HG02623 (cell line): ENCODE data around the gene QPRT.
"Not testable (repeated sequence)": the region's sequence is repeated elsewhere in the genome, so short reads cannot be mapped to it uniquely, and the experiment has no call there.

Experiments used
- ATAC-seq: cut with Tn5 transposase; IDR thresholded peaks from one replicate; pipeline ENCODE4 v1.9.1; 2021; ENCODE audit warnings: moderate library complexity; ENCODE audit not compliant: unreplicated experiment

Gene QPRT

DNA sequence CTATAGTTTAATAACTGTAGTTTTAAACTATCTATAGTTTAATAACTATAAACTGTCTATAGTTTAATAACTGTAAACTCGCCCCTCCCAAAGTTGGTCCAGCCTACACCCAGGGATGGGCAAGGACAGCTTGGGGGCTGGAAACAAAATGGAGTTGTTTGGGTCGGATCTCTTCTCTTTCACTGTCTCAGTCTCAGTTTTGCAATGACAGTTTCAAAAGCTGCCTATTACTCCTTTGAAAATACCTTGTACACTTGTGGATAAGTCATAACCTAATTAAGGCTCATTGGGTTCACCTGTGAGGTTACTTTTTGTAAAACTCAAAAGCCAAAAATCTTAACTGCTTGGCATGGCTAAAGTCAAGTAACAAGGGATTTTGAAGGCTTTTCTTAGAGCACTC, 35.4 kb downstream of the QPRT start:
- ATAC-seq, result no peak

DNA sequence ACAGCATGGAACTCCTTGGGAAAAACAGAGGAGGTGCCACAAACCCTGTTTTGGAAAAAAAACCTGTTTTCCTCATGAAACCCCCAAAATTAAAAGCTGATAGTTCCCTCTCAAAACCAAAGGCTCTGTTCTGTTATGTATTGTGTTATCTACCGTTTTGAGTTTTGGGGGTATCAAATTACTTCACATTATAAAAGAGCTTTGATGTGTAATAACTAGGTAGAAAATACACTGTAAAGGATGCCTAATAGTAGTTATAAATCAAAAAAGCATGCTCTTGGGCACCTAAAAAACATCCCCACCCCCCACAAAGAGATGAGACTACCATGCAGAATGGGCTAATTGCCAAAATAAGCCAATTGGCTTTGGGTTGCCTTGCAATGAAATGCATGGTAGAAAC, 36.0 kb downstream of the QPRT start:
- no peak for ATAC-seq

DNA sequence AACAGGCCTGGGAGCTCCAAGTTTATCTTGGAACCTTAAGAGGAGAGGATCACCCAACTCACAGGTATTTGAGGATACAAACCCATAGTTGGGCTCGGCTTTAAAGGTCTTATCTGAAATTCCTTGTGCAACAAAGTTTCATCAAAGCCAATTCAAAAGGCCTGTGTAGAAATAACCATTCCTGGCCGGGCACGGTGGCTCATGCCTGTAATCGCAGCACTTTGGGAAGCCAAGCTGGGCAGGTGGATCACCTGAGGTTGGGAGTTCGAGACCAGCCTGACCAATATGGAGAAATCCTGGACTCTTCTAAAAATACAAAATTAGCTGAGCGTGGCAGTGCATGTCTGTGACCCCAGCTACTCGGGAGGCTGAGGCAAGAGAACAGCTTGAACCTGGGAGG, 38.1 kb downstream of the QPRT start:
- no peak for ATAC-seq

DNA sequence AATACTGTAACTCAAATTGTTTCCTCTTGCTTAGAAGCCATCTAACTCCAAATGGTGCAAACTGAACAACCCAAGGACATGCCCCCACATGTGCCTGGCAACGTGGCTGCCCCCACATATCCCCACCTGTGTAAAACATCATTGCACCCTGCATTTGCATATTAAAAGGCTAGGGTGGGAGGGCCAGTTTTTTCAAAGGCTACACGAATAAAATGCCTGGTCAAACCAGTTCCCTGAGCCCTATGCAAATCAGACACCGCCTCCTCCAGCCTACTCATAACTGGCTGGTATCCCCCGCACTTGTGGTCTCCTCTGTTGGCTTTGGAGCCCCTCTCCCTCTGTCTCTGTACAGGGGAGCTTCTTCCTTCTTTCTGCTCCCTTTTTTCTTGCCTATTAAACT, 40.1 kb downstream of the QPRT start:
- ATAC-seq, result no peak

DNA sequence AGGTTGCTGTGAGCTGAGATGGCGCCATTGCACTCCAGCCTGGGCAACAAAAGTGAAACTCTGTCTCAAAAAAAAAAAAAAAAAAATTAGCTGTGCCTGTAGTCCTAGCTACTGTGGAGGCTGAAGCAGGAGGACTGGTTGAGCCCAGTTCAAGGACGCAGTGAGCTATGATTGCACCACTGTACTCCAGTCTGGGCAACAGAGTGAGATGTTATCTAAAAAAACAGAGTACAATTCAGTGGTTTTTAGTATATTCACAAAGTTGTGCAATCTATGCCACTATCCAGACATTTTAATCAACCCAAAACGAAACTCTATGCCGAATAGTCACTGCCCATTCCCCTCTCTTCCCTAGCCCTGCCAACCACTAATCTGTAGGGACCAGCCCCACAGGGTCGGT, 41.7 kb downstream of the QPRT start:
- no peak for ATAC-seq

DNA sequence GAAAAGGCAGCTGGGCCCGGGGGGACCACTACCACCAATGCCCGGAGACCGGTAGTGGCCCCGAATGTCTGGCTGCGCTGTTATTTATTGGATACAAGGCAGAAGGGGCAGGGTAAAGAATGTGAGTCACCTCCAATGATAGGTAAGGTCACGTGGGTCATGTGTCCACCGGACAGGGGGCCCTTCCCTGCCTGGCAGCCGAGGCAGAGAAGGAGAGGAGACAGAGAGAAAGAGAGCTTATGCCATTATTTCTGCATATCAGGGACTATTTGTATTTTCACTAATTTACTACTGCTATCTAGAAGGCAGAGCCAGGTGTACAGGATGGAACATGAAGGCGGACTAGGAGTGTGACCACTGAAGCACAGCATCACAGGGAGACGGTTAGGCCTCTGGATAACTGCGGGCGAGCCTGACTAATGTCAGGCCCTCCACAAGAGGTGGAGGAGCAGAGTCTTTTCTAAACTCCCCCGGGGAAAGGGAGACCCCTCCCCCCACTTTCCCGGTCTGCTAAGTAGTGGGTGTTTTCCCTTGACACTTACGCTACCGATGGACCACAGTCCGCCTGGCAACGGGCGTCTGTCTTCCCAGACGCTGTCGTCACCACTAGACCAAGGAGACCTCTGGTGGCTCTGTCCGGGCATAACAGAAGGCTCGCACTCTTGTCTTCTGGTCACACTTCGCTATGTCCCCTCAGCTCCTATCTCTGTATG, 42.3 kb downstream of the QPRT start:
- not testable (repeated sequence) for ATAC-seq

DNA sequence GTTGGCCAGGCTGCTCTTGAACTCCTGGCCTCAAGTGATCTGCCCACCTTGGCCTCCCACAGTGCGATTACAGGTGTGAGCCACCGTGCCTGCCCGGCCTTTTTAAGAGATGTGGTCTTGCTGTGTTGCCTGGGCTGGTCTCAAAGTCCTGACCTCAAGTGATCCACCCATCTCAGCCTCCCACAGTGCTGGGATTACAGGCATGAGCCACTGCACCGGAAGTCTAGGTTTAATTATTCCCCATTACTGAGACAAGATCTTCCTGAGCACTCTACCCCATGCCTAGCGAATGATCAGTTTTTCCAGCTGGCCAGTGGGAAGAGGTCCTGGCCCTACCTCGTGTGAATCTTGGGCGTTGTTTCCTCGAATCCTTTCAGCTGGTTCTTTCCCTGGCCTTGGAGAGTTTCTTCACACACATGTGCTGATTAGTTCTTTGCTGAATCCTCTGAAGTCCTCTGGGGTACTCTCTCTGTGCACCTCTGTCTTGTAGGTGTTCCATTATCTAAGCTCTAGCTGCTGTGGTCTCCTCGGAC, 47.9 kb downstream of the QPRT start:
- ATAC-seq, result no peak

DNA sequence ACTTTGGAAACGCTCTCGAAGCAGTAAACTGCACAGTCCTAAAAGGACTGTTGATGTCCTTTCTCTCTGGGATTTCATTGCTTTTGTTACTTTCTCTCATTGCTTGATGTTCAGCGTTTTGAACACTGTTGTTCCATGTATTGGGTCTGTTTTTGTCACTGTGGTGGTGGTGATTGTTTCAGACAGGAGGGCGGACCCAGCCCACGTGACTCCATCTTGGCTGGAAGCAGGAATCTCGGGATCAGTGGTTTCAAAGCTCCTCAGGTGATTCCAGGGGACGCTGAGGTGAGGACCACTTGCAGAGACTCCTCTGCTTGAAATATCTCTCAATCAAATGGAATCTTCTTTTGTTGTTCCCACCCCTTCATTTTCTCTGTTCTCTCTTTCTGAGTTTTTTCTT, 48.5 kb downstream of the QPRT start:
- ATAC-seq, result no peak

DNA sequence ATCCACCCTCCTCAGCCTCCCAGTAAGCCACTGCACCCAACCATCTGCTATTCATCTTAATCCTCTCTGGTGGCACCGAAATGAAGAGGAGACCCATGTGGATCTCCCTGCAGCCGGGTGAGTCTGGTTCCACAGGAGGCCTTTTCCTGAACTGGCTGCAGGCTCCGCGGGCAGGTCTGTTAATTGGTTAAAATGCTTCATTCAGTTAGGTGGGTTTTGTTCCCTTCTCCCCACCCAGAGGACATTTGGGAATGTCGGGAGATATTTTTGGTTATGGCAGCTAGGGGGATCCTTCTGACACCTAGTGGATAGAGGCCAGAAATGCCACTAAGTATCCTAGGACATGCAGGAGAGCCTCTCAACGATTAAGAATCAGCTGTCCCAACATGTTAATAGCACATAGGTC, 50.1 kb downstream of the QPRT start:
- ATAC-seq, result no peak

DNA sequence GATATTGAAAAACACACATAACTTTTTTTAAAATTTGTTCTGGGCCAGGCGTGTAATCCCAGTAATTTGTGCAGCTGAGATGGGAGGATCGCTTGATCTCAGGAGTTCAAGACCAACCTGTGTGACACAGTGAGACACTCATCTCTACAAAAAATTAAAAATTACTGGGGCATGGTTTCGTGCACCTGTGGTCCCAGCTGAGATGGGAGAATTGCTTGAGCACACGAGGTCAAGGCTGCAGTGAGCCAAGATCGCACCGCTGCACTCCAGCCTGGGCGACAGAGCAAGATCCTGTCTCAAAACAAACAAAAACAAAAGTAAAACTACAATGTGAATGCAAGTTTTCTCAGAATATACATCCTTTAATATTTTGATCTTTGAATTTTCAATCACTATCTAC, 51.7 kb downstream of the QPRT start:
- ATAC-seq, result no peak

DNA sequence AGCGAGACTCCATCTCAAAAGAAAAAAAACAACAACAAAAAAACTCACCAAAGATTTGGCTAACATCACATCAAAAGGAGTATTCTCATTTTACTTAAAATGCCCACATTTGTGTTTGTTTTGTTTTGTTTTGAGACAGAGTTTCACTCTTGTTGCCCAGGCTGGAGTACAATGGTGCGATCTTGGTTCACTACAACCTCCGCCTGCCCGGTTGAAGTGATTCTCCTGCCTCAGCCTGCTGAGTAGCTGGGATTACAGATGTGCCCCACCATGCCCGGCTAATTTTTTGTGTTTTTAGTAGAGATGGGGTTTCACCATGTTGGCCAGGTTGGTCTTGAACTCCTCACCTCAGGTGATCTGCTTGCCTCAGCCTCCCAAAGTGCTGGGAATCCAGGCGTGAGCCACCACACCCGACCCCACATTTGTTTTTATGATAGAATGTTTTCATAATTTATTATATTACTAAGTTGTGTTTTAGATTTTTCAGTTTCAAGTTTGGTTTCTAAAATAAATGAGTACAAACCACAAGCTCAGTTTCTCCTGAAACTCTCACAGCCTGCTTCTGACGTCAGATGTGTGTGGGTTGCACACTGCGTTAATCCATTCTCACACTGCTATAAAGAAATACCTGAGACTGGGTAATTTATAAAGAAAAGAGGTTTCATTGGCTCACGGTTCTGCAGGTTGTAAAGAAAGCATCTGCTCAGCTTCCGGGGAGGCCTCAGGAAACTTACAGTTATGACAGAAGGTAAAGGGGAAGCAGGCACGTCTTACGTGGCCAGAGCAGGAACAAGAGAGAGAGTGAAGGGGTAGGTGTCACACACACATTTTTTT, 53.0 kb downstream of the QPRT start:
- ATAC-seq, result not testable (repeated sequence)

DNA sequence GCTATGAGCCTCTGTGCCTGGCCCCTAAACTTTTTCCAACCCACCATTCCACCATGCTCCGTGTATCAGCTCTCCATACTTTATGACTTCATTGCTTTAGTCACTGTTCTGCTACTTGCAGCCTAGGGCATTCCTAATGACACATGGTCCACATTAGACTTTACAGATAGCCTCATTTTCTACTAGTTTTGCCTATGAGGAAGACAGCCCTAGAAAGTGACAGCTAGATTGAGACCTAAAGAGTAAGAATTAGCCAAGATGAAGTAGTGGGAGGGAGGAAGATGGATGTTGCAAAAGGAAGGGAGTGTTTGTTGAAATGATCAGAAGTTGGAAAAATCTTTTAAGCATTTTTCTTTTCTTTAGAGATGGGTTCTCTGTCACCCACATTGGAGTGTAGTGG, 55.8 kb downstream of the QPRT start:
- ATAC-seq, result no peak

DNA sequence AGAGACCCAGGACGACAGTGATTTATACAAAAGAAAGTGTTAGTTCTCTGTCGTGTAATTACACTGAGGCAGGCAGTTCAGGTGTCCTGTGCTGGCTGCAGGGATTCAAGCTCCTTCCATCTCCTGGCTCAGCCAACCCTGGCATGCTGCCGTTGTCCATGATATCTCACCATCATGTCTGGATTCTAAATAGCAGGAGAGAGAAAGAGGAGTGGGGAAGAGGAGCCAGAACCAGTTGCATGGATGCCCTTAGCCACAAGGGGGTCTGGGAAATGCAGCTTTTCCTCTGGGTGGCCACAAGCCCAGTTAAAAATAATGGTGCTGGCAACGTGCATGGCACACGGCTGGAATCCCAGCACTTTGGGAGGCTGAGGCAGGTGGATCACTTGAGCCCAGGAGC, 57.1 kb downstream of the QPRT start:
- no peak for ATAC-seq

DNA sequence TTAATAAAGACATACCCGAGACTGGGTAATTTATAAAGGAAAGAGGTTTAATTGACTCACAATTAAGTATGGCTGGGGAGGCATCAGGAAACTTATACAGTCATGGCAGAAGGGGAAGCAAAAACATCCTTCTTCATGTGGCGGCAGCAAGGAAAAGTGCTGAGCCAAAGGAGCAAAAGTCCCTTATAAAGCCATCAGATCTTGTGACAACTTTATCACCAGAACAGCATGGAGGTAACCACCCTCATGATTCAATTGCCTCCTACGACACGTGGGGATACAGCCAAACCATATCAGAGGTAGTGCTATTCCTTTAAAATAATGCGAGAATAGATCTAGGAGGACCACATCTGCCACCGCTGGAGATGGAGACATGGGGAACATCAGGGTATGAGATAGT, 57.8 kb downstream of the QPRT start:
- ATAC-seq, result no peak

DNA sequence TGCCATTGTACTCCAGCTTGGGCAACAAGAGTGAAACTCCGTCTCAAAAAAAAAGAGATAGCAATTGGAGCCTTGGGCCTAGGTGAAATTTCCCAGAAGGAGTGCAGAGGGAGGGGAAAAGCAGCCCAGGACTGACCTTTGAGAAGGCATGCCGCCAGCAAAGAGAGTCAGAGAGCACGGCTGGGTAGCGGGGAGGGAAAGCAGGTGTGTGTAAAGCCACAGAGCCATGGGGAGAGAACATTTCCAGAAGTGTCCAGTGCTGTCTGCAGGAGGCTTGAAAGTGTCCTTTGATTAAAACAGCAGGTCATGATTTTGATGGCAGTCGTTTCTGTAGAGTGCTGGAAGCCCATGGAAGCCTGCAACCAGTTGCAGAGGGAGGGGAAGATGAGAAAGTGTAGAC, 58.7 kb downstream of the QPRT start:
- ATAC-seq, result no peak

DNA sequence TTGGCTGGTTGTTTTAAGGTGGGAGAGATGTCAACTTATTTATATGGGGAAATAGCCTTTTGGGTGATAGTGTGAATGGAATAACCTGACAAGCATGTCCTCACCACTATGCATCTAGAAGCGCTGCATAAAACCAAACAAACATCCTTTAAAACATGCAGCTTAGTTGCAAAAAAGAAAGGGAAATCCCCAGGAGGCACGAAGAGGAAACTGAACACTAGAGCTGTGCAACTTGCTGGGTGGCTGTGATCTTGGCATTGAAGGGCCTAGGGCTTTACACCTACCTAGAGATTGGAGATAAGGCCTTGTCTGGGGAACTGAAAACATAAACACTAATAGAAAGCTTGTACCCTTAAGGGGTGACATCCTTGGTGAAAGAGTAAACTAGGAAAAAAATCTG, 59.5 kb downstream of the QPRT start:
- ATAC-seq, result no peak

DNA sequence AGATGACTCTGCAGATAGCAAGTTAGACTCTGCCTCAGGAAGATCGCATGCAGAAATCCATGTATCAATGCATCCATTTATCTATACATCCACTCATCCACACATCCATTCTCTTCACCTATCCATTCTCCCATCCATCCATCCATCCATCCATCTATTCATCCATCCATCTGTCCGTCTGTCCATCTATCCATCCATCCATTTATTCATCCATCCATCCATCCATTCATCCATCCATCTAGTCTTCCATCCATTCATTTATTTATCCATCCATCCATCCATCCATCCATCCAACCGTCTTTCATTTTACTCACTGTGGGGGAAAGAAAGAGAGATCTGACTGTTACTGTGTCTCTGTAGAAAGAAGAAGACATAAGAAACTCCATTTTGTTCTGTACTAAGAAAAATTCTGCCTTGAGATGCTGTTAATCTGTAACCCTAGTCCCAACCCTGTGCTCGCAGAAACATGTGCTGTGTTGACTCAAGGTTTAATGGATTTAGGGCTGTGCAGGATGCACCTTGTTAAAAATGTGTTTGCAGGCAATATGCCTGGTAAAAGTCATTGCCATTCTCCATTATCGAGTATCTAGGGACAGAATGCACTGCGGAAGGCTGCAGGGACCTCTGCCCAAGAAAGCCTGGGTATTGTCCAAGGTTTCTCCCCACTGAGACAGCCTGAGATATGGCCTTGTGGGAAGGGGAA, 61.1 kb downstream of the QPRT start:
- not testable (repeated sequence) for ATAC-seq

DNA sequence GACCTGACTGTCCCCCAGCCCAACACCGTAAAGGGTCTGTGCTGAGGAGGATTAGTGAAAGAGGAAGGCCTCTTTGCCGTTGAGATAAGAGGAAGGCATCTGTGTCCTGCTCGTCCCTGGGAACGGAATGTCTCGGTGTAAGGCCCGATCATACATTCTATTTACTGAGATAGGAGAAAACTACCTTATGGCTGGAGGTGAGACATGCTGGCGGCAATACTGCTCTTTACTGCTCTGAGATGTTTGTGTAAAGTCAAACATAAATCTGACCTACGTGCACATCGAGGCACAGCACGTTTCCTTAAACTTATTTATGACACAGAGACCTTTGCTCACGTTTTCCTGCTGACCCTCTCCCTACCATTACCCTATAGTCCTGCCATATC, 61.6 kb downstream of the QPRT start:
- not testable (repeated sequence) for ATAC-seq

DNA sequence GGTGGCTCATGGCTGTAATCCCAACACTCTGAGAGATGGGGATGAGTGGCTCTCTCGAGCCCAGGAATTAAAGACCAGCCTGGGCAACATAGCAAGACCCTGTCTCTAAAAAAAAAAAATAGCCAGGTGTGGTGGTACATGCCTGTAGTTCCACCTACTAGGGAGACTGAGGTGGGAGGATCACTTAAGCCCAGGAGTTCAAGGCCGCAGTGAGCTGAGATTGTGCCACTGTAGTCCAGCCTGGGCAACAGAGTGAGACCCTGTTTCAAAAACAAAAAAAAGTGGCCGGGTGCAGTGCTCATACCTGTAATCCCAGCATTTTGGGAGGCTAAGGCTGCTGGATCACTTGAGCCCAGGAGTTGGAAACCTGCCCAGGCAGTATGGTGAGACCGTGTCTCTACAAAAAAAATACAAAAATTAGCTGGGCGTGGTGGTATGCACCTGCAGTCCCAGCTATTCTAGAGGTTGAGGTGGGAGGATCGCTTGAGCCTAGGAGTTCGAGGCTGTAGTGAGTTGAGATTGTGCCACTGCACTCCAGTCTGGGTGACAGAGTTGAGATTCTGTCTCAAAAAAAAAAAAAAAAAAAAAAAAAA, 63.8 kb downstream of the QPRT start:
- no peak for ATAC-seq

DNA sequence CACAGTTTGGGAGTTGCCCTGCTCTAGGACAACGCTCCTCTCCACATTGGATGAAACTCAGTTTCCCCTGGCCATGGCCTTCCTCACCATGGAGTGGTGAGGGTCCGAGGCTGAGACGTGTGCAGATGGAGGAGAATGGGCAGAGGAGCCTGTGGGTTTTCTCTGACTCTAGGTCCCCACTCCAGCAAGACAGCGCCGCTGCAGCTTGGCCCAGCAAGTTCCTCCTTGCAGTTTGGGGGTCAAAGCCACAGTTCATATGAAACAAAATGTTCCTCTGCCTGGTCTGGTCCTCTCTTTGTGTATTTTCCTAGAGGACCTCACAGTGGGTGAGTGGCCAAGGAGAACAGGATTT, 64.5 kb downstream of the QPRT start:
- ATAC-seq, result no peak

DNA sequence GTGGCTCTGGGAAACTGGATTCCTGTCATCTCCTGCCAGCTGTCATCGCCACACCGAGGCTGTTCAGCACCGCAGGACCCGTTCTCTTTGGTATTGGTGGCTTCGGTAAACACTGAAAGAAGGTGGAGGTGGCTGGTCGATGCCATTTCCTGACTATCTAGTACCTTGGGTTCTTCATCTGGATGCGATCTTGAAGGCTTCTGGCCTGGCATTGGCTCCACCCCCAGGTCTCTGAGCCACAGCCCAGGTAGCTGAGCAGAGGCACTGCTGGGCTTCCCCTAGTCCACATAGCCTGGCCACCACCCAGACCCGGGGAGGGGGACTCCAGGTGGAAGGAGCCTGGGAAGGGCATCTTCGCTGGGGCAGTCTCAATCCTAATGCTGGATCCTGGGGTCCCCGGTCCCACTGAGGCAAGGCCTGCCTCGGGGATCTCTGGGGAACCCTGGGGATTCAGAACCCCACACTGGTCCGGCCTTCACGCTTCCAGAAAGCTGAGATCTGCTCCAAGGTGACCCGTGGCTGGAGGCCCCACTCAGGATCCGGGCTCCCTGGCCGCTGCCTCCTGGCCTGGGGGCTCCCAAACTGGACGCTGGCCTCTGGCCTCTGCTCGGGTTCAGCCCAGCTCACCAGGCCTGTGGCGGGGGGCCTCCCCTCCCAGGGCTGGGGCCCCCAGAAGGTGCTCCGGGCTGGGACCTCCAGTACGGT, 65.0 kb downstream of the QPRT start:
- ATAC-seq, result no peak
